GM12891 (cell line): ENCODE measurements around the gene CD72.
"Not testable (repeated sequence)": the region's sequence is repeated elsewhere in the genome, so short reads cannot be mapped to it uniquely, and the experiment has no call there.

Experiments used
- DNase-seq: peaks from one replicate; pipeline ENCODE4 v3.0.0; 2011; ENCODE audit warnings: low spot score; ENCODE audit not compliant: insufficient read length
- FAIRE-seq: peaks from 2 replicates; lab custom pipeline; 2011; peaks lifted over from hg19 to GRCh38; lab: Jason Lieb, UNC
- PAX5 ChIP-seq: IDR thresholded peaks from 2 replicates; pipeline ENCODE4 v1.6.1; 2011; ENCODE audit warnings: low read length, moderate library complexity, mild to moderate bottlenecking; ENCODE audit not compliant: insufficient read depth, severe bottlenecking
- POLR2A ChIP-seq: IDR thresholded peaks from 2 replicates; pipeline ENCODE4 v1.6.1; 2011; ENCODE audit warnings: low read depth, low read length, control low read depth
- POLR2AphosphoS5 ChIP-seq: IDR thresholded peaks from 2 replicates; pipeline ENCODE4 v1.6.1; 2011; ENCODE audit warnings: low read depth, low read length, control low read depth
- POU2F2 ChIP-seq: IDR thresholded peaks from 2 replicates; pipeline ENCODE4 v1.6.1; 2011; ENCODE audit warnings: low read depth, mild to moderate bottlenecking, control low read depth, low read length, moderate library complexity
- SPI1 ChIP-seq: IDR thresholded peaks from 2 replicates; pipeline ENCODE4 v1.6.1; 2011; ENCODE audit warnings: low read depth, low read length, control low read depth
- TAF1 ChIP-seq: IDR thresholded peaks from 2 replicates; pipeline ENCODE4 v1.6.1; 2011; ENCODE audit warnings: low read depth, low read length, control low read depth

Gene CD72

GRCh38 chr9:35649431-35650340 is 31.5 kb upstream of the CD72 start:
- FAIRE-seq (peak; percentile 20), DNase-seq (no peak)
- TF ChIP-seq TAF1 (peak; percentile 48; the same call in 1 of the 2 replicates), PAX5 (no peak), POLR2A (peak; percentile 52), POU2F2 (0 out of 2 replicates have a peak, but pooled peaks have one; percentile 28), SPI1 (peak; percentile 88), POLR2AphosphoS5 (peak; percentile 41; the same call in 1 of the 2 replicates)

GRCh38 chr9:35646533-35647265 is 28.5 kb upstream of the CD72 start:
- FAIRE-seq (peak; percentile 97), DNase-seq (peak; percentile 85)
- no peak for TF ChIP-seq SPI1
- peak; percentile 52; the same call in 1 of the 2 replicates for TF ChIP-seq POLR2AphosphoS5
- TF ChIP-seq POU2F2 = peak; percentile 68; the same call in 1 of the 2 replicates
- no peak; the same call in 1 of the 2 replicates for TF ChIP-seq TAF1
- no peak for TF ChIP-seq PAX5
- TF ChIP-seq POLR2A = 0 out of 2 replicates have a peak, but pooled peaks have one; percentile 37

GRCh38 chr9:35646153-35646532 is 27.9 kb upstream of the CD72 start:
- FAIRE-seq = peak; percentile 5
- DNase-seq = no peak
- TF ChIP-seq POU2F2 = no peak
- TF ChIP-seq SPI1 = no peak
- TF ChIP-seq POLR2AphosphoS5 = no peak
- no peak for TF ChIP-seq PAX5
- TF ChIP-seq TAF1 = no peak
- no peak for TF ChIP-seq POLR2A

GRCh38 chr9:35645736-35646135 is 27.5 kb upstream of the CD72 start:
- DNase-seq, FAIRE-seq: not testable (repeated sequence)

GRCh38 chr9:35643046-35643445 is 24.8 kb upstream of the CD72 start:
- TF ChIP-seq PAX5 (no peak), POLR2AphosphoS5 (no peak), POLR2A (no peak), SPI1 (no peak), TAF1 (no peak), POU2F2 (no peak)
- DNase-seq = no peak
- no peak for FAIRE-seq

- not testable (repeated sequence) for FAIRE-seq, DNase-seq
Observed at GRCh38 chr9:35641478-35641877, 23.3 kb upstream of the CD72 start.

- not testable (repeated sequence) for DNase-seq
Observed at GRCh38 chr9:35640431-35640830, 22.2 kb upstream of the CD72 start.

GRCh38 chr9:35639631-35640030 is 21.4 kb upstream of the CD72 start:
- TF ChIP-seq TAF1 (no peak), POU2F2 (no peak), POLR2A (no peak), SPI1 (no peak), POLR2AphosphoS5 (no peak)
- DNase-seq (no peak), FAIRE-seq (no peak)

More at GRCh38 chr9:35640431-35640830, 22.2 kb upstream of the CD72 start:
- FAIRE-seq = not testable (repeated sequence)

GRCh38 chr9:35639225-35639624 is 21.0 kb upstream of the CD72 start:
- DNase-seq = not testable (repeated sequence)
- peak; percentile 82 for FAIRE-seq

- FAIRE-seq, DNase-seq: not testable (repeated sequence)
Observed at GRCh38 chr9:35638751-35639150, 20.5 kb upstream of the CD72 start.

- FAIRE-seq, DNase-seq: not testable (repeated sequence)
Observed at GRCh38 chr9:35637427-35637955, 19.3 kb upstream of the CD72 start.

GRCh38 chr9:35636877-35637246 is 18.6 kb upstream of the CD72 start:
- peak; percentile 28 for FAIRE-seq

More at GRCh38 chr9:35636877-35637246, 18.6 kb upstream of the CD72 start:
- DNase-seq = not testable (repeated sequence)
